HG03558 (cell line): ENCODE results near the gene PTPRN2.

ENCODE experiments used
- ATAC-seq: cut with Tn5 transposase; IDR thresholded peaks from one replicate; pipeline ENCODE4 v1.9.1; 2021; ENCODE audit warnings: moderate number of reproducible peaks; ENCODE audit not compliant: unreplicated experiment; ENCODE audit errors: extremely low read depth

The PTPRN2 gene

DNA sequence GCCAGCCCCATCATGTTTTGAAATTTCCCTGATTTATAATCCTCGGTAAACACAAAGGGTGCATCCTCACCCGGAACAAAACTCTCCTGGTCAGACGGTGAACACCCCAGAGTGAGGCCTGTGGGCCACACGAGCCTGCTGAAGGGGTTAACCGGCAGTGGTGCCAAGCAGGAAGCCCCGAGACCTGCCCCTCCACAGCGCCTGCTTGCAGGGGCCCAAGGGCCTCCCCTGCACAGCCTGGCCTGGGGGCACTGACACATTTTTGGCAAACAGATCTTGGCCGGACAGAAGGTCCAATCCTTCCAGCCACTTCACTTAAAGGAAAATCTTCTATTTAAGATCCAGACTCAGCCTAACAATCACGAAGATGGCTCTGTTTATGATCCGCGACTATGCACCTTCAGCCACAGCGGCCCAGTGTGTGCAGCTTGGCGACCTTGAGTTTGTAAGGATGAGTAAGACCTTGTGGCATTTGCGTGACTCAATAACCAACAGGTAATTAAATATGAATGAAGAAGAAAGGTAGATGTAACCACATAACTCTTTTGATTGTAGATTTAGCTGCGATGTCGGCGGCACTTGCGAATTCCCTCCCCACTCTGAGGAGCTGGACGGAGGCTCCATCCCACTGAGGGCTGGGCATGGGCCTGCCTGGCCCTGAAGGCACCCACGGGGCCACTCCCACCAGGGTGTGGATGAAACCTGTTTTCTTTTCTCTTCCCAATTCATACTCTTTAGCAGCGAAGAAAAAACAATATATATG is 922.6 kb downstream of the PTPRN2 start:
- no peak for ATAC-seq

DNA sequence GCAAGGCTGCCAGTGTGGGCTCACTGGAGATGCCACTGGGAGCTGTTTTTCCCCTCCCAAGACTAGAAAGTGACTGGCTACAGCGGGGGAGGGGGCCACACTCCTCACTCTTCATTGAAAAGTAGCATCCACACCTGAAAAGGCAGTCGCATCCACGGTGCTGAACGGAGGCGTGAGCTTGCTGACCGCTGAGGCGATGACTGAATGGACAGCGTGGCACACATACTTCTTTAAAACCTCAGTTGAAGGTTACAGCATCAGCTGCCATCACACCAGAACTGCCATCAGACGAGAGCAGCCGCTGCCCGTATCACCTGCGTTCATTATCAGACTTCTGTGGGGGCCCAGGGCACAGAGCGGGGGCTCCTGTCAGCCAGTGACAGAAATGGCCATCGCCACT is 923.6 kb downstream of the PTPRN2 start:
- ATAC-seq = no peak

DNA sequence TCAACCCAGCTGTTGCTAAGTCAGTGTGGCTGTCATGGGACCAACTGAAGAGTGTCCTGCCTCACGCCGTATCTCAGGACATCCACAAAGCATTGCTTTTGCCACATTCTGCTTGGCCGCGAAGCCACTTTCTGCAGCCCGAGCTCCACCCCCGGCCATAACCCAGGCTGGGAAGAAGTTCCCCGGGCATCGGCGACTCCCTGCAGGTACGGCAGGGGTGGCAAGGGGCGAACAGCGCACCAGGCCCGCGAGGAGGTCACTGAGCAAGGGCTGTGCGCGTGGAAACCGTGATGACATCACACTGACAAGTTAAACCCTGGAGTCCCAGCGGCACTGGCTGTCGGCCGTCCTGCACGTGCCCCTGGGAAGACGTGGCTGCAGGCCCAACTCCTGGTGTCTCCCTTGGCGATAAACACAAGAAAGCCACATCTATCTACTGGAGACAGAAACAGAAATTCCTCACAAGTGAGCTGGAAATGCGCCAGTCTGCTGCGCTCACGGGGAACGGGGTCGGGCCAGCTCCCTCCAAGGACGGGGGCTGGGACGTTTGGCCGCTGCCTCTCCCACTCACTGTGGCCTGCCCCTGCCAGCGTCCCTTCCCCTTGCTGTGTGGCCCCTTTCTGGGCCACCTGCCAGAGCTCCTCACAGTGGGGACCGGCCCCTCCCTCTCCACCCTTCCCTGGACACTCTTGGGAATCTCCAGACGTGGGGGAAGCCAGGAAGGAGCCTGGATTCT is 924.5 kb downstream of the PTPRN2 start:
- no peak for ATAC-seq

DNA sequence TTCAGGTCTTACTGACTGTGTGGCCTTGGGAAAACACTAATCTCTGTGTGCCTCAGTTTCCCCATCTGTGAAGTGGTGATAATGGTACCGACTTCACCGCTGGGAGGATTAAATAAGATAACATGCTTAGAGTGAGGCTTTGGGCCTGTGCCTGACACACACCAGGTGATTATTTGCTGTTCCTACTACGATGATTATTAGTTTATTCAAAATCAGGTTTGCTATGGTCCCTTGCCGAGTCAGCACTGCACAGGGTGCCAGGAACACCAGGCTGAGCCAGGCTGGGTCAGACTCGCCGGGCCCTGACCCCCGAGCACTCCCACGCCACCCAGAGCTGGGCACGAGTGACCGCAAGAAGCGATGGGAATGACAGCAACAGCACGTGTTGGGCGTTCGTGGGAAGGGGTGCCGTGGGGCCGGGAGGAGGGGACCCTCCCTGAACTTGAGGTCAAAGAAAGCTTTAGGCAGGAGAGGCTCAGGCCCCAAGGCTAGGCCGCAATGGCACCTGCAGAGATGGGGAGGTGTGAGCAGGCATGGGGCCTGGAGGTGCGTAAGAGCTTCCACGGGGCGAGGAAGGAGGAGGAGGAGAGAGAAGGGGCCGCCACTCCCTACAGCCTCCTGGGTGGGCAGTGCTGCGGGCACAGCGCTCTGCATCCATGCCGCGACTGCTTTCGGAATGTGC is 925.4 kb downstream of the PTPRN2 start:
- no peak for ATAC-seq

- ATAC-seq = no peak
These were observed 926.0 kb downstream of the PTPRN2 start for GRCh38 chr7:157661611-157661975.

DNA sequence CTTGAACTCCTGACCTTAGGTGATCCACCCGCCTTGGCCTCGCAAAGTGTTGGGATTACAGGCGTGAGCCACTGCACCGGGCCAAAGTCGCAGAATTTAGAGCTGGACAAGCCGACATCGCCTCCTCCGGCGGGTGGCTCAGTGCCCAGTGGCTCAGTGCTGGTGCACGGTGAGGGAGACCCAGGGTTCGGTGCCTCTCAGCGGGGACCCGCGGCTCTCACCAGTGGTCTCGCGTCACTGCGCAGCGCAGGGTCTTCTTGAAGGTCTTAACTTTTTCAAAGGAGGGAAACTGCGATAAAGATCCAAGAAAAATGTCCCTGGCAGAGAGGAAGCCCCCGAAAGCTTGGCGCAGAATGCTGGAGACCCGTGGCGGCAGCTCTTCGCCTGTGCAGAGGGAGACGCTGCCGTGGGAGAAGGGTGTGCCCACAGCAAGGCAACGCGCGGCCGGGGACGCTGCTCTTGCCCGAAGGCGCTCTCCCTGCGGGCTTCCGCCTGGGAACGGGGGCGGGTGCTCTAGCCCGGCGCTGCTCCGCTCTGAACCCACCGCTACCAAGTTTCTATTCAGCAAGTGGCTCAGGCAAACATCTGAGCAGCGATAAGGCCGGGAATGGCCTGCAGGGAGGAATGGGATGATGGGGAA is 926.5 kb downstream of the PTPRN2 start:
- no peak for ATAC-seq

DNA sequence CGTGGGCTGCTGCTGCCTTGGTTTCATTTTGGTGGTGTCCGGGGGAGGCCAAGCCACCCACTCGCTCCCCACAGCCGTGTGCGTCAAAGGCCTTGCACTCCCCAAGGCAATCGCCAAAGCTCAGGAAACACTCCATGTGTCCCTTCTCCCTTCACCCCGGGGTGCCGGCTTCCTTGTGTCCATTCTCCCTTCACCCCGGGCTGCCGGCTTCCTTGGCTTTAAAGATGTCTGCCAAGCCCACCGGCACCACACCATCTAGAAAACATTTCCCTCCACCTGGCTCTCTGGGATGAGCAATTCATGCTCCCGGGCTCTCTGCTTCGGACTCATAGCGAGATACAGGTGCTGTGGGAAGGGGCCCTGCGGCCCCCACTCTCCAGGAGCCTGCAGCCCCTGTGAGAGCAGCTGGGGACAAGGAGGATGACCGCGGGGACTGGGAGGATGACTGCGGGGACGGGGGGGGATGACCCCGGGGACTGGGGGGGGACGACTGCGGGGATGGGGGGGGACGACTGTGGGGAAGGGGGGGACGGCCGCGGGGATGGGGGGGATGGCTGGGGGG is 928.7 kb downstream of the PTPRN2 start:
- no peak for ATAC-seq

DNA sequence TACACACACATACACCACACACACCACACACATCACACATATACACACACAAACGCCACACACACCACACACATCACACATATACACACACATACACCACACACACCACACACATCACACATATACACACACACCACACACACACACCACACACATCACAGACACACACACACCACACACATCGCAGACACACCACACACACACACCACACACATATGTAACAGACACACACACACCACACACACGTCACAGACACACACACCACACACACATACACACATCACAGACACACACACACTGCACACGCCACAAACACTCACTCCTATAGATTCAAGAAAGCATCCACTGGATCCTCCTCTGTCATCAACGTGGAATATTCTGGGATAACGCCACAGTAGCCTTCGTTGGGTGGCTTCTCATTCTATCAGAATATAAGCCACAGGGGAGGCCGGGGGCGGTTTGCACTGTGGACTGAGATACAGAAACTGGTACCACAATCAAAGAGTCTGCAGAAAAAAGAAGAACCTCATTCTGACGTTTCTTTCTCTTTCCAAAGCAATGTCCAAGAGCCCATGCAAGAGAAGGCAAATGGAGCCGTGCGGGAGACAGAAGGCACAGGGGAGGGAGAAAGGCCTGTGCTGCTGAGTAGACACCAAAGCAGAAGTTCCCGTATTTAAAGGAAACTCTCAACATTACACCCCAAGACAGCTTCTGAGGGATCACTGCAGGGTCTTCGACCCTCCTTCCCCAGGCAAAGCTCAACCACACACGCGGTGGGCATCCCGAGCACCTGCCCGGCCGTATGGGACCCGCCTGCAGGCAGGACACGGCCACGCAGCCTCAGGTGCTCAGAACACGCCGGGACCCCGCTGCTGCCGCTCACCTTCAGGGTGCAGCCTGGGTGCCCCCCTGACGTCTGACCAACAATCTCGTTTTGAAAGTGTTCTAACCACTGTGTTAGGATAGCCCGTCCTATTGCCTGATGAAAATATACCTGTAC is 929.6 kb downstream of the PTPRN2 start:
- no peak for ATAC-seq

GRCh38 chr7:157656195-157656769 is 931.3 kb downstream of the PTPRN2 start:
- ATAC-seq = no peak

DNA sequence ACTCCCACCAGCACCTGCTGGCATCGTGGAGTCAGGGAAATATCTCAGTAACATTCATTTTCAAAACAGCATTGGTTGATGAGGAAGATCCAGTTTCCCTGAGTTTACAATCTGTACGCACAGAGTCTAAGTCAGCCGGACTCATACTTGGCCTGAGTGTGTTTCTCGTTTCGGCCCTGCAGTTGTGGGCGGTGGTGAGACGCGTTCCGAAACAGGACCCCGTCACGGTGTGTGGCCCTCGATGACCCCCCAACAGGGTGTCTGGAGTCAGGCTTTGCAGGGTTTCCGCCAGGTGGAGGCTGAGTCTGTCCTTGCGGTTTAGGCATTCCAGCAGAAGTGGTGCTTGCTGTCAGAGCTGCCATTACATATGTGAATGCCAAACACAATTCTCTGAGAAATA is 933.3 kb downstream of the PTPRN2 start:
- ATAC-seq = no peak

DNA sequence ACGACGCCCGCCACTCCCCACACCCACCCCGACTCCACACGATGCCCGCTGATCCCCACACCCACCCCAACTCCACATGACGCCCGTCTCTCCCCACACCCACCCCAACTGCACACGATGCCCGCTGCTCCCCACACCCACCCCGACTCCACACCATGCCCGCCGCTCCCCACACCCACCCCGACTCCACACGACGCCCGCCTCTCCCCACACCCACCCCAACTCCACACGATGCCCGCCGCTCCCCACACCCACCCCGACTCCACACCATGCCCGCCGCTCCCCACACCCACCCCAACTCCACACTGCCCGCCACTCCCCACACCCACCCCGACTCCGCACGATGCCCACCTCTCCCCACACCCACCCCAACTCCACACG is 933.8 kb downstream of the PTPRN2 start:
- ATAC-seq = no peak

DNA sequence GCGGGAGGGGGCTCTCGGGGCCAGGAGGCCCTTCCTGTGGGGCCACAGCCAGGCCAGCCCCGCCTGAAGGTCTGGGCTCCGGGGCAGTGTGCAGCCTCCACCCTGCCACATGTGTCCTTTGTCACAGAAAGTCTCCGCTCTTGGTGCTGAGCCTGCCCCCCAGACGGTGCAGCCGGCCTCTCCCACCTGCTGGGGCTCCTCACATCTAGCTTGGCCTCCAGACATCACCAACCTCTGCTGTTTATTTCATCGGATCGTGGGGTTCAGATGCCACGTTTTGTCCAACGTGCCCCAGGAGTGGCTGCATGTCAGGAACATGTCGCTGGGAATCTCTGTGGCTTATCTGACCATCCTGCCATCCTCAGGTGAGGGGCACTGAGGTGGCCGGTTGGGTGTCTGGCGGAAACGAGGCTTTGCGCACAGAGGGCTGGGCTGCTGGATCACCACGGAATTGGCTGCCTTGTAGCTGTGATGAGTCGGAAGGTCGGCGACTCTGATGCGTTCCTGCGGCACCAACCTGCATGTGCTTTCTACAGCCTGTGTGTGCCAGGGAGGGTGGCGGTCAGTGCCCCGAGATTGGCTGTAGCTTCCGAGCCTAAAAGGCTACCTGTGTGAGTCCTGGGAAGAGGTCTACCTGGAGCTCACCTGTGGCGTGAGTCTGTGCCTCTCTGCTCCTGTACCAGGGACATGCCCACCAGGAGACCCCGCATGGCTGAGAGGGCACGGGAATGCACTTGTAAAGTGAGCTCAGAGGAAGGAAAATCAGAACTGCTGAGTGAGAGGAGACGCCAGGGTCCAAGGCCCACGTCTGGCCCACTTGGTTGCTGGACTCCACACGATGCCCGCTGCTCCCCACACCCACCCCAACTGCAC is 934.4 kb downstream of the PTPRN2 start:
- ATAC-seq = no peak

DNA sequence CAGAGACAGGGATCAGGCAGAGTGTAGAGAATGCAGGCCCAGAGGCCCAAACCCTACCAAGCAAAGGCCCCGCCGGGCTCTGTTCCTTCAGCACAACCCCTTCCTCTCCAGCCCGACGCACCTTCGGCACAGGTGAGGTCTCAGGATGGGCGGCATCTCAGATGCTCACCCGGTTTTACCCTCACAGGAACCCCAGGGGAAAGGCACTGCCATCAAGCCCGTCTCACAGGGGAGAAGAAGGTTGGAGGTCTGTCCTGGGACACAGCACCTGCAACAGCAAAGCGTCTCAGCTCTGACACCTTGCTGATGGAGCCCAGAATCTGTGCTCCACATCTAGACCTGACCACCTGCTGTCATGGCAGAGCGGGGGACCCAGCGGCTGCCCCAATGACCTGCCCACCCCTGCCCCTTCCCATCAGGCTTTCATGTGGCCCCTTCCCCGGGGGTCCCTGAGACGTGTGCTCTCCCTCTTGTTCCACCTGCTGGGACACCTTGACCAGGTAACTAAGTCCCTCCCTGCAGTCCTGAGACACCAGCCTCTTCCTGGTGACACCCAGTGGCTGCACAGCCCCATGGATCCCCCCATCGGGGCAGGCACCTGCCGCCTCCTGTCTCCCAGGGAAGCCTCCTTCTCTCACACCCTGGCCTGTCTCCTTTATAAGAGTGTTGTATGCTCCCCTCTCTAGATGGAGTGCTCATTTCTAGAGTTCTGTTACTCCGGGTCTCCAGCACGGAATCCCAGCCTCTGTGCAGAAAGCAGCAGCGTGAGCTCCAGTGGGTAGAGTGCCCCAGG is 935.3 kb downstream of the PTPRN2 start:
- no peak for ATAC-seq

DNA sequence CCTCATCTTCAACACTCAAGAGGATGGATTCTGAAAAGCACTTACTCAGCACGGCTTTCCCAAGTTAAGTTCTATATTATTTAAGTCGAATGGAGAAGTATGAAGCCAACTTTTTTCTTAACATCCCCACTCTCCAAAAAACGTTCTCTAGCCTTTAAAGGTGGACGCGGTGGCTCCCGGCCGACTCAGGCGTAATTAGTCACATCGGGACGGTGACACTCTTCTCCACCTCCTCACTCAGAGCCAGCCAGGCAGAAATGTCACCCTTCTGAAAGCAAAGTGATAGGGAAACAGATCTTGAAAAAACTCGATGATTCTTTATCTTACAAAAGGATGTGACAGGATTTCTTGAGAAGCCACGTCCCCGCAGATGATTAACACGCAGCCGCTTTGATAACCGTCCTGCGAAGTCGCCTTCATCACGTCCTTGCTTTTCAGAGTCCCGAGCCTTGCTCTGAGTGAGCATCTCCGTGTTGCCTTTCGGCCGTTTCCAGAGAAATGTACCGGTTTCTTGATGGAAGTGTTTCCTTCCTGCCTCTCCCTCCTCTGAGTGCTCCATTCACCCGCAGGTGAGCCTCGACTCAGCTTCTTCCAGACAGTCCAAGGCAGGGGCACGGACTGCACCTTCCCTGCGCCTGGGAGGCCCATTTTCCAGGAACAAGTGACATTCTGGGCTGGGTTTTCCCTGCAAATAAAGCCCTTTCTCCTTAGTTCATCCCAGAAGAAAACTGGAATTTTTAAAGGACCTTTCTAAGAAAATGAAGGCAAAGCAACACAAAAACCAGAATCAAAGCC is 936.1 kb downstream of the PTPRN2 start:
- ATAC-seq = no peak

DNA sequence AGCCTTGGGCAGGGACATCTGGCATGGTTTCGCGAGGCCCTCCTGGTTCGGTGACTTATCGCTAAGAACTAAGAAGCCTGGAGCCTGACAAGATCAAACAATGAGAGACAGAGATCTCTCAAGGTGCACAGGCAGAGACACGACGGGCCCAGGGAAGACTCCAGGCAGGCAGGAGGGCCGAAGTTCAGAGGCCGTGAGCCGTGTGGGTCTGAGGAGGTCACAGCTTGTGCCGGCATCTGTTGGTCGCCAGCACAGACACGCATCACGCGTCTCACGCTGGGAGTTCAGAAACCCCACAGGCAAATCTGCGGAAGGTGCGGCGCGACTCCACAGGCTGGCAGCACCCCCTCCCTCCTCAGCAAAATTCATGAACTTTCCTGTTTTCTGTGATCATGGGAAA is 936.8 kb downstream of the PTPRN2 start:
- no peak for ATAC-seq

GRCh38 chr7:157650131-157650631 is 937.4 kb downstream of the PTPRN2 start:
- no peak for ATAC-seq
